ENCODE results near the gene PNLDC1.

DNA sequence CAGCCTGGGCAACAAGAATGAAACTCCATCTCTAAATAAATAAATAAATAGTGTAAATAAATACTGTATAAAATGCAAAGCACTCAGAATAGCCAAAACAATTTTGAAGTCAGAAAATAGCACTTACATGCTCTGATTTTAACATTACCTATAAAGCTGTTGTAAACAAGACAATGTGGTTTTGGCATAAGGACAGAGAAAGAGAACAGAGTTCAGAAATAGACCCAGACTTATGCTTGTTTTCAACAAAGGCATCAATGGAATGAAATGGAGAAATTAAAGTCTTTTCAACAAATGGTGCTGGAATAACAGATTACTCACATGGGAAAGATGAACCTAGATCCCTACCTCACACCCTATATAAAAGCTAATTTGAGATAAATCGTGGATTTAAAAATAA, 27.9 kb upstream of the PNLDC1 start:
- TF ChIP-seq POLR2A (IDR thresholded peaks at IDR 0.05; ENCODE audit: low read depth, low read length) (no peak), TAF1 (IDR thresholded peaks at IDR 0.05; ENCODE audit: borderline replicate concordance, low read depth, low read length) (no peak)
